CD4-positive, alpha-beta T cell treated with Interleukin-17A for 4 hours (primary cell): Measurements from ENCODE around the gene THEM5.
A peak's percentile ranks its signal among the peaks of the same experiment; 100 is the strongest.
"Not testable (repeated sequence)": the region's sequence is repeated elsewhere in the genome, so short reads cannot be mapped to it uniquely, and the experiment has no call there.

Experiments
- DNase-seq: peaks from one replicate; pipeline ENCODE4 v3.0.0-alpha.2; 2020; ENCODE audit warnings: mixed read lengths

Gene THEM5

GRCh38 chr1:151853411-151853943 lies at the start of gene THEM5:
Gene THEM5 (minus strand): TSS chr1:151853712. CDS start chr1:151853565, 147 bp downstream.
- DNase-seq: no peak

GRCh38 chr1:151902858-151903257 lies 49.3 kb upstream of the THEM5 start:
- no peak for DNase-seq

- not testable (repeated sequence) for DNase-seq
These were observed 47.3 kb upstream of the THEM5 start for GRCh38 chr1:151900804-151901203.

GRCh38 chr1:151898519-151898991 lies 45.0 kb upstream of the THEM5 start:
- DNase-seq: peak; percentile 79

- DNase-seq: peak; percentile 48
These were observed 44.5 kb upstream of the THEM5 start for GRCh38 chr1:151897991-151898431.

GRCh38 chr1:151893176-151893924 lies 39.8 kb upstream of the THEM5 start:
- no peak for DNase-seq

GRCh38 chr1:151892190-151892589 lies 38.7 kb upstream of the THEM5 start:
- no peak for DNase-seq

GRCh38 chr1:151891512-151891911 lies 38.0 kb upstream of the THEM5 start:
- DNase-seq: peak; percentile 32

- no peak for DNase-seq
These were observed 35.6 kb upstream of the THEM5 start for GRCh38 chr1:151888972-151889570.

GRCh38 chr1:151887028-151887427 lies 33.5 kb upstream of the THEM5 start:
- no peak for DNase-seq

GRCh38 chr1:151885479-151885878 lies 32.0 kb upstream of the THEM5 start:
- no peak for DNase-seq

- not testable (repeated sequence) for DNase-seq
These were observed 31.4 kb upstream of the THEM5 start for GRCh38 chr1:151884879-151885278.

GRCh38 chr1:151884445-151884844 lies 30.9 kb upstream of the THEM5 start:
- DNase-seq: not testable (repeated sequence)

- DNase-seq: not testable (repeated sequence)
These were observed 30.4 kb upstream of the THEM5 start for GRCh38 chr1:151883898-151884297.

GRCh38 chr1:151882918-151883317 lies 29.4 kb upstream of the THEM5 start:
- DNase-seq: not testable (repeated sequence)

- no peak for DNase-seq
These were observed 29.0 kb upstream of the THEM5 start for GRCh38 chr1:151882466-151882865.

- no peak for DNase-seq
These were observed 28.0 kb upstream of the THEM5 start for GRCh38 chr1:151881479-151881878.

GRCh38 chr1:151875419-151876097 lies 22.0 kb upstream of the THEM5 start:
- no peak for DNase-seq

- DNase-seq: not testable (repeated sequence)
These were observed 19.3 kb upstream of the THEM5 start for GRCh38 chr1:151872776-151873175.

- DNase-seq: no peak
These were observed 17.9 kb upstream of the THEM5 start for GRCh38 chr1:151871284-151872030.

GRCh38 chr1:151868486-151868885 lies 15.0 kb upstream of the THEM5 start:
- no peak for DNase-seq

GRCh38 chr1:151867765-151868411 lies 14.4 kb upstream of the THEM5 start:
- no peak for DNase-seq
